Fibroblast of villous mesenchyme (primary cell): ENCODE results near the gene DOCK4. TPM values are rescaled to one million over a fixed set of nuclear protein-coding genes. Genes with fewer than 3 reads are reported as not detected.

ENCODE experiments used
- DNase-seq: peaks from one replicate; pipeline ENCODE4 v3.0.0-alpha.2; 2010; ENCODE audit warnings: low read depth
- H3K4me3 ChIP-seq: 2 replicates; pipeline ENCODE4 v1.5.1; 2011; ENCODE audit warnings: low read depth, mild to moderate bottlenecking, low read length
- total RNA-seq: library from RNA; depleted of rRNA; stranded (reverse); fragments of >200 nt; gene quantifications from 2 replicates; pipeline ENCODE4 v1.2.3, GENCODE V29; 2012
- TF ChIP-seq, protein P1 (sequence below): IDR thresholded peaks from 2 replicates; pipeline ENCODE4 v1.5.1; 2012; ENCODE audit warnings: low read depth, mild to moderate bottlenecking, low read length; ENCODE audit not compliant: insufficient read depth

Gene DOCK4
- total RNA-seq, 1 donor = 43.6 TPM

DNA sequence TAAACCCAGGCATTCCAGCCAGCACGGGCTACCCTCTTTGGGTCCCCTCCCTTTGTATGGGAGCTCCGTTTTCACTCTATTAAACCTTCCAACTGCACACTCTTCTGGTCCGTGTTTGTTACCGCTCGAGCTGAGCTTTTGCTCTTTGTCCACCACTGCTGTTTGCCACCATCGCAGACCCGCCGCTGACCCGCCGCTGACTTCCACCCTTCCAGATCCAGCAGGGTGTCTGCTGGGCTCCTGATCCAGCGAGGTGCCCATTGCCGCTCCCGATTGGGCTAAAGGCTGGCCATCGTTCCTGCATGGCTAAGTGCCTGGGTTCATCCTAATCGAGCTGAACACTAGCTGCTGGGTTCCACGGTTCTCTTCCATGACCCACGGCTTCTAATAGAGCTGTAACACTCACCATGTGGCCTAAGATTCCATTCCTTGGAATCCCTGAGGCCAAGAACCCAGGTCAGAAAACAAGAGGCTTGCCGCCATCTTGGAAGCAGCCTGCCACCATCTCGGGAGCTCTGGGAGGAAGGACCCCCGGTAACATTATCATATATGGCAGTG lies 14.8 kb upstream of the DOCK4 start:
- no peak for DNase-seq
- TF ChIP-seq, protein P1, sequence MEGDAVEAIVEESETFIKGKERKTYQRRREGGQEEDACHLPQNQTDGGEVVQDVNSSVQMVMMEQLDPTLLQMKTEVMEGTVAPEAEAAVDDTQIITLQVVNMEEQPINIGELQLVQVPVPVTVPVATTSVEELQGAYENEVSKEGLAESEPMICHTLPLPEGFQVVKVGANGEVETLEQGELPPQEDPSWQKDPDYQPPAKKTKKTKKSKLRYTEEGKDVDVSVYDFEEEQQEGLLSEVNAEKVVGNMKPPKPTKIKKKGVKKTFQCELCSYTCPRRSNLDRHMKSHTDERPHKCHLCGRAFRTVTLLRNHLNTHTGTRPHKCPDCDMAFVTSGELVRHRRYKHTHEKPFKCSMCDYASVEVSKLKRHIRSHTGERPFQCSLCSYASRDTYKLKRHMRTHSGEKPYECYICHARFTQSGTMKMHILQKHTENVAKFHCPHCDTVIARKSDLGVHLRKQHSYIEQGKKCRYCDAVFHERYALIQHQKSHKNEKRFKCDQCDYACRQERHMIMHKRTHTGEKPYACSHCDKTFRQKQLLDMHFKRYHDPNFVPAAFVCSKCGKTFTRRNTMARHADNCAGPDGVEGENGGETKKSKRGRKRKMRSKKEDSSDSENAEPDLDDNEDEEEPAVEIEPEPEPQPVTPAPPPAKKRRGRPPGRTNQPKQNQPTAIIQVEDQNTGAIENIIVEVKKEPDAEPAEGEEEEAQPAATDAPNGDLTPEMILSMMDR = no peak
- H3K4me3 ChIP-seq = no peak overlapping the region

DNA sequence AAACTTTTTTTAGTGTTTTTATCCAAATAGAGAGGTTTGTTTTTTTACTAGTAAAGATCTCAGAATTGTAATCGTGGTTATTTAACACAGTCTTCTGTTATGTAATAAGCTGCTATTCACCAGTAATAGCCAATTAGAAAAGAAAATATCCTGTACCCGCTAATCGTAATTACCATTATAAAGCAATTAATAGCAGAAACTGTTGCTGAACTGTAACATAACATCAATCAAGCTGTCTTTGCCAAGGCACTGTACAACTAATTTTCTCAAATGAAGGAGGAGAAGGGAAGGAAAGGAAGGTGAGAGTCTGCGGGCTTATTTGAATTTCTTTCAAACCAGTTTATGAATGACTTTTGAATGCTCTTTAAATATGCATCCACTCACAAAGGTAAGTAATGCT lies 9.6 kb upstream of the DOCK4 start:
- no peak for DNase-seq
- no peak overlapping the region for H3K4me3 ChIP-seq
- TF ChIP-seq, protein P1 = no peak

DNA sequence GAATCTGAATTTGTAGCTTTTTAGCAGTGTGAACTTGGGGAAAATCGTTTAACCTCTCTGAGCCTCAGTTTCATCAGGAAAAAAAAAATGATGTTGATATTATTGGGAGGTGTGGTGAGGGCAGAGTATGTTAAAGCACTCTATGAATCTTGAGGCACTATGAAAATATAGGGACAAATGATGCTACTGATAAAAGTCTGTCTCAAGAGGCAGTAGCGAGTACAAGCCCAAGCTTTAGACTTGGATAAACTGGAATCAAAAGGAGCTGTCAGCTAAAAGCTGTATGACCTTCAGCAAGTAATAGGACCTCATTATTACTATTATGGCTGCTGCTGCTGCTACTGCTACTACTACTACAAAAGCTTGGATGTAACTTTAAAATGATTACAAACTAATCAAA lies 8.7 kb upstream of the DOCK4 start:
- no peak overlapping the region for H3K4me3 ChIP-seq
- TF ChIP-seq, protein P1 = no peak
- no peak for DNase-seq

DNA sequence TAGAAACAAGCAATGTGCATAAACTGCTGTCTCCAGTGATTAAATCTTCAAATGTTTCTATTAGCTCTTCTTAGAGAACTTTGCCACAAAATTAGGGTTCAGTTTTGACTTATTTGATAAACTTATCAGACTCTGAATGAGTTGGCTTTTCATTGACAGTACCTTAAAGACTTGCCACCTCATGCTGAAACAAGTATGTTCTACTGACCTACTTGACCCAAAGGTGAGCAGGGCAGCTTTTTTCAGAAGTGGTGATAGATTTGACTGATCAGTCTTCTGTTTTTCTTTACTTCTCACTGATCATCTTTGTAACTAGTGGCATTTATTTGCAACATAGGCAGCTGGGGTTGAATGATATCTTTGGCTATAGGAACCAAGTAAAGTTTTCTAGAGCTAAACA lies 8.1 kb upstream of the DOCK4 start:
- no peak for DNase-seq
- no peak overlapping the region for H3K4me3 ChIP-seq
- TF ChIP-seq, protein P1 = no peak

DNA sequence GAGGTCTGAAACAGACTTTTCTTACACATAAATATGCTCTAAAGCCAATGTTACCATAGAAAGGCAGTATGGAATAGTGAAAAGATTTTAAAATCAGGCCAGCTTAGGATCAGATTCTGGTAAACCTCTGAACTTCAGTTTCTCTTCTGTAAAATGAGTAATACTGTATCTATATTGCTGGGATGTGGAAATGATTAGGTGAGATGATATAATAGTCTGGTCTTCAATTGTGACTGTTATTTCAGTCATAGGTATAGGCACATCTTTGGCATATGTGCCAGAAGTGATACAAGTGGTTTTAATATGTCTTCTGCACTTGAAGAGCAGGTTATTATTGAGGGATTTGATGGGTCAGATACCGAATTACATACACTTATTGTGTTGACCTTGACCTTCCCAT lies 7.5 kb upstream of the DOCK4 start:
- H3K4me3 ChIP-seq = no peak overlapping the region
- TF ChIP-seq, protein P1 = no peak
- DNase-seq = no peak

DNA sequence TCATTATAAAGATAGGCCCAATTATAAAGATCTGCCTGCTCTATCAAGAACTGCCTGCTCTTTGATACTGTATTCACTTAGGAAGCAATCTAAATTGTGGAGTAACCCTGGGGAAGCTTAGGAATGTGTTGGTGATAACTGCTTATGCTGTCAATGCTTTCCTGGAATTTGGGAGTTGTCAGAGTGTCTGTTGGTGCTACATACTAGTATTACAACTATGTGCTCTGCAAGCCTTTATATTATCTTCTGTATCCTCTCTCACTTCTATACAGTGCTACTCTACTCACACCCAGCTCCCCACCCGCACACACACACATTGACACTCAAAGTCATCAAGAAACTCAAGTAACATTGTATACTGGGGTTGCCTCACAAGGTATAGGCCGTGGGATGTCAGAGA lies 6.4 kb upstream of the DOCK4 start:
- no peak for DNase-seq
- TF ChIP-seq, protein P1 = no peak
- no peak overlapping the region for H3K4me3 ChIP-seq

DNA sequence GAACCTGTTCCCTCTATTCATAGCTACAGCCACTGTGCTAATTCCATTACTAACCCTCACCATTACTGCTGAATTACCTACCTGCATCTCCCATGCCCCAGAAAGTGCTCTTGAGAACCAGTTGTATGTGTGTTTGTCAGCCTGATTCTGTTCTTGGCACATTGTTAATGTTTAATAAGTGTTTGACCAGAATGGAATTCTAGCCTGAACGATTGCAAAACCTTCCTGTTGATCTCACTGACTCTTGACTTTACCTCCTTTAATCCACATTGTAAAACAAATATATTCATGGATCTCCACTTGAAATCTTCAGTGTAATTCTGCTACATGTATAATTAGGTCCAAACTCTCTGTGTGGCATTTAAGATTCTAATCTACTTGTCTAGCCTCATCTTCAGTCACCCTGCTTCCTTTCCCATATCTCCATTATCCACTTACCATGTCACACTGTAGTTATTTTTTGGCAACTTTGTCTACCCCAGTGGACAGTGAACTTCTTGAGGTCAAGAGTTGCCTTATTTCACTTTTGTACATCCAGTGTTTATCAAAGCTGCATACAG lies 5.2 kb upstream of the DOCK4 start:
- DNase-seq = peak; percentile 63
- H3K4me3 ChIP-seq = no peak overlapping the region
- TF ChIP-seq, protein P1 = no peak
